GM19455 (cell line): ENCODE measurements around the gene MSX2.

Experiments
- ATAC-seq: cut with Tn5 transposase; IDR thresholded peaks from one replicate; pipeline ENCODE4 v1.9.1; 2021; ENCODE audit not compliant: unreplicated experiment

Gene MSX2

GRCh38 chr5:174724484-174725260 is at the start of gene MSX2:
TSS of gene MSX2 (plus strand) at chr5:174724582. CDS start at chr5:174724660, 78 bp downstream.
- no peak for ATAC-seq

- ATAC-seq = no peak
These were observed 49.3 kb upstream of the MSX2 start for GRCh38 chr5:174675110-174675509.

- ATAC-seq = no peak
These were observed 48.5 kb upstream of the MSX2 start for GRCh38 chr5:174675916-174676315.

- ATAC-seq = no peak
These were observed 46.3 kb upstream of the MSX2 start for GRCh38 chr5:174678107-174678506.

GRCh38 chr5:174680901-174681565 is 43.3 kb upstream of the MSX2 start:
- no peak for ATAC-seq

- no peak for ATAC-seq
These were observed 36.9 kb upstream of the MSX2 start for GRCh38 chr5:174687503-174687902.

GRCh38 chr5:174688441-174689354 is 35.7 kb upstream of the MSX2 start:
- no peak for ATAC-seq

GRCh38 chr5:174690271-174690670 is 34.1 kb upstream of the MSX2 start:
- no peak for ATAC-seq

- no peak for ATAC-seq
These were observed 32.0 kb upstream of the MSX2 start for GRCh38 chr5:174692381-174692780.

GRCh38 chr5:174692982-174693422 is 31.4 kb upstream of the MSX2 start:
- ATAC-seq = no peak

- ATAC-seq = no peak
These were observed 30.5 kb upstream of the MSX2 start for GRCh38 chr5:174693697-174694385.

GRCh38 chr5:174694611-174695010 is 29.8 kb upstream of the MSX2 start:
- ATAC-seq = no peak

- no peak for ATAC-seq
These were observed 26.2 kb upstream of the MSX2 start for GRCh38 chr5:174698156-174698555.

GRCh38 chr5:174699131-174699530 is 25.3 kb upstream of the MSX2 start:
- no peak for ATAC-seq

- no peak for ATAC-seq
These were observed 17.3 kb upstream of the MSX2 start for GRCh38 chr5:174706997-174707572.

GRCh38 chr5:174707671-174708070 is 16.7 kb upstream of the MSX2 start:
- ATAC-seq = no peak

GRCh38 chr5:174708476-174709207 is 15.7 kb upstream of the MSX2 start:
- no peak for ATAC-seq

GRCh38 chr5:174714751-174715150 is 9.6 kb upstream of the MSX2 start:
- no peak for ATAC-seq

- no peak for ATAC-seq
These were observed 8.6 kb upstream of the MSX2 start for GRCh38 chr5:174715804-174716203.
